Measurements from ENCODE around the gene SDK2.
"Not testable (repeated sequence)": the region's sequence is repeated elsewhere in the genome, so short reads cannot be mapped to it uniquely, and the experiment has no call there.

SDK2 gene

GRCh38 chr17:73472715-73473114 lies 171.5 kb downstream of the SDK2 start:
- not testable (repeated sequence) for DNase-seq

- no peak for DNase-seq
These were observed 172.3 kb downstream of the SDK2 start for GRCh38 chr17:73471924-73472323.

- DNase-seq = no peak
These were observed 173.9 kb downstream of the SDK2 start for GRCh38 chr17:73470316-73470826.

DNA sequence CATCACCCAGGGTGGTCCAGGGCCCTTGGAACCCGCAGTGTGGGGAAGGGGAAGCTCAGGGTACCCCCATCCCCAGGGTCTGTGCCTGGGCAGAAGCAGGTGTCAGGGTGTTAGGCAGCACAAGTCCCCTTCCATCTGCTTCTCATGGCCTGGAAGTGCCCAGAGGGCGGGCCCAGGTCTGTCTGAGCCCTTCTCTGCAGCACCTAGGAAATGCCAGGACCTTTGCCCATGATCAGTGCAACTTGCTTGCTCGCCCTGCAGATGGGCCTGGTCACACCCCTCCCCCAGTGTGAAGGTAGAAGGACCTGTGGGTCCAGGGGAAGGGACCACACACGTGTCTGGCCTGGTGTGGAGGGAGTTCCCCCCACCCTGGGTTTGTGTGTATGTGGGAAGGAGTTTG lies 174.9 kb downstream of the SDK2 start:
- no peak for DNase-seq

- DNase-seq = no peak
These were observed 176.0 kb downstream of the SDK2 start for GRCh38 chr17:73468221-73468620.

DNA sequence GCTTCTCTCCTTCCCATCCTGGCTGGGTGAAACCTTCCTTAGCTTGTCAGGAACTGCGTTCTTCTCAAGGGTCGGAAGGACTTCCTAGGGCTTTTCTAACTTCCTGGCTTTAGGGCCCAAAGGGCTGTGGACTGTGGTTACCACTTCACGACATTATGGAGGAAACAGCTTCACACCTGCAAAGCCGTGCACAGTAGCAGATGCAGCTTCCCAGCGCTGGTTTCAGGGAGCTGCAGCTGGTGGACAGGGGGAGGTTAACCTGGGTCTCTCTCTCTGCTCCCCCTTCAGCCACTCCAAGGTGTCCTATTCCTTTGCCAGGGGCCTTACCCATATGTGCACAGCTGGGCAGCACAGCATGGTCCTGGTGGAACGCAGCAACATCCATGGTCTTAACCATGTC lies 176.6 kb downstream of the SDK2 start:
- no peak for DNase-seq

GRCh38 chr17:73466704-73467433 lies 177.4 kb downstream of the SDK2 start:
- DNase-seq = no peak

DNA sequence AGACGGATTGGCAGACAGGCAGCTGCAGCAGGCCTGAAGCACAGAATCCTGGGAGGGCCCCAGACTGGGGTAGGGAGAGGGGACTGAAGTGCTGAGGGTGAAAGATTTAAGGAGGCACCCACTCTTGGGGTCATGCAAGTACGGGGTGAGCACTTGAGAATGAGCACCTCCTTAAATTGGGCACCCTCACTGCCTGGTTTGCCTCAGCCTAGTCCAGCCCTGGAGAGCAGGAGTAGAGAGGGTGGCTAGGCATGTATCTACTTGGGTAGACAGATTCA lies 178.4 kb downstream of the SDK2 start:
- DNase-seq = no peak

DNA sequence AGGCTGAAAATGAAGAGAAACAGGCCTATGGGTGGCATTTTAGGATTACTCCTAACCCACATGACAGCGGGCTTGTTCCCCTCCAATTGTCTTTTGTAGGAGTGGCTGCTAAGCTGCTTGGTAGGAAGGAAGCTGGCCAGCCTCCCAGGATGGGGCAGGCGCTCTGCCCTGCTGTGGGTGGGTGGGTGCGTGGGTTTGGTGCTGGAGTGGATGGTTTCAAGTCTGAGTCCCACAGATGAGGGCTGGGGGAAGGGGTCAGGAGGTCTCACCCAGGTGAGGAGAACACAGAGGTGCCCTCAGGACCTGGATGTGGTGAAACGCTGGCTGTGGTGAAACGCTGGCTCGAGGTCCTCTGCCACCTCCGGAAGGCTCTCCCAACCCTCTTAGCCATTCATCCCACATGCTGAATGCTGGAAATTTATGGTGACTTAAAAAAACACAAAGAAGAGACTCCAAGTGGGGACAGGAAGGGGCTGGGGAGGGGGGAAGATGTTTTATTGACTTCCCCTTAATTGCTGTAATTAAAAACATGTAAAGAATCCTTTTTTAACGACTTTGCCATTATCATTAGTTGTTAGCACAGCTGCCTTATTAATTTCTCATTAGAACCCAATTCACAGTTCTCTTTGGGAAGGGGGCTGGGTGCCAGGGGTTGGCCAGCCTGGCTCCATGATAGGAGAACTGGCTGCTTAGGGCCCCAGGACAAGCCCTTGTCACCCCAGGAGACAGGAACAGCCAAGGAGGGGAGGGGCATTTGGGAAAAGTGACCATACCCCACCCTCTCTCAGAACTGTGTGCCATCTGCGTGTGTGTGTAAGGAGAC lies 178.9 kb downstream of the SDK2 start:
- no peak for DNase-seq

DNA sequence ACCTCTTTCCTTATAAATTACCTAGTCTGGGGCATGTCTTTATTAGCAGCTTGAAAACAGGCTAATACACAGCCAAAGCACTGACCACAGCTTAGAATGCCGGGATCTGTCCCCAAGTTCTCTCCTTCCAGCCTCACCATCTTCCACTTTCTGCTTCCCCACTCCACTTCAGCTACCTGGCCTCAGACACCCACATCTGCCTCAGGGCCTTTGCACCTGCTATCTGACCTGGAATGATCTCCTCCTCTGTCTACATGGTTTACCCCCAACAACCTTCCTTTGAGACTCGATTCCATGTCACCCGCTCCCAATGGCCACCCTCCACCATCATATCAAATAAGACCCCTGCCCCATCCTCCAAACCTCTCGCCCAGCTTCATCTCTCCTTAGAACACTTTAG lies 179.8 kb downstream of the SDK2 start:
- no peak for DNase-seq

GRCh38 chr17:73463821-73464220 lies 180.4 kb downstream of the SDK2 start:
- no peak for DNase-seq

DNA sequence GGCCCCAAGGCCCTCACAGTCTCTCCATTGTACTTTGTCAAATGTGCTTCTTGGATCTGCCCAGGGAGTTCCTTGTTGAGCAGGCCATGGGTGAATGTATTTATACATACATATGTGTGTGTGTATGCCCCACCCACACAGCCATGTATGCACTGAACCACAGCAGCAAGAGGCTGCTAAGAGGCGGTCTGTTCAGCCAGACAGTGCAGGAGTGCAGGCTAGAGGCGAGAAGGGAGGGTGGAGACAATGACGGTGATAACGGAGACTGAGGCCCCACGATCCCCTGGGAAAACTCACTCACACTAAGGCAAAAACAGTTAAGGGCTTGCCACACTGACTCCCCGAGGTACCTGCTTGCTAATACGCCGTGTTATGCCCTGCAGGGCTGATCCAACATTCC lies 181.4 kb downstream of the SDK2 start:
- DNase-seq = no peak

DNA sequence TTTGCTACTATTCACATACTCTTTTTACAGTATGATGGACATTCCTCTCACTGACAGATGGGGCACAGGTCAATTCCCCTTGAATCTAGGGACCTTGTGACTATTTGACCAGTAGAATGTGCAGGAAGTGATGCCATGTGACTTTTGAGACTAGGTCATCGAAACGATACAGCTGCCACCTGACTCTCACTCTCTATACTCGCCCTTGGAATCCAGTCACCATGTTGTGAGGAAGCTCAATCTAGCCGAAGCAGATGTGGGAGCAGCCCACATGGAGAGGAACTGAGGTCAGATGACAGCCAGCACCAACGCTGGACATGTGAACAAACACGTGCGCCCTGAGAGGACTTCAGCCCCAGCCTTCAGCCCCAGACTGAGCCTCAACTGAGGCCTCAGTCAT lies 184.3 kb downstream of the SDK2 start:
- no peak for DNase-seq

DNA sequence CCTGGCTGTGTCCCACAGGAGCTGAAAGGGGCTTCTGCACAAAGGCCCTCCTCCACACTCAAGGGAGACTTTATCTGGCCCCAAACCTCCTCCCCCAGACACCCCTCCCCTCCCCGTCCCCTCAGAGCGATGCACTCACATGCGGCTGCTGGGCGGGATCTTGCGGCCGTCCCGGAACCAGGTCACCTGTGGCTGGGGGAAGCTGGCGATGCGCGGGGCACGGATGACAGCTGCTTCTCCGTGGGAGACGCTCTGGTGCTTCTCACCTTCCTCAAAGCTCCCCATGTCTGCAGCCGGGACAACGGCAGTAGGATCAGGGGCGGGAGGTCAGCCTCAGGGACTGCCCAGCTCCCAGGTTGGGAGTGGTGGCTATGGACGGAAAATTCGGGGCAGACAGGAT lies 188.5 kb downstream of the SDK2 start:
- no peak for DNase-seq

DNA sequence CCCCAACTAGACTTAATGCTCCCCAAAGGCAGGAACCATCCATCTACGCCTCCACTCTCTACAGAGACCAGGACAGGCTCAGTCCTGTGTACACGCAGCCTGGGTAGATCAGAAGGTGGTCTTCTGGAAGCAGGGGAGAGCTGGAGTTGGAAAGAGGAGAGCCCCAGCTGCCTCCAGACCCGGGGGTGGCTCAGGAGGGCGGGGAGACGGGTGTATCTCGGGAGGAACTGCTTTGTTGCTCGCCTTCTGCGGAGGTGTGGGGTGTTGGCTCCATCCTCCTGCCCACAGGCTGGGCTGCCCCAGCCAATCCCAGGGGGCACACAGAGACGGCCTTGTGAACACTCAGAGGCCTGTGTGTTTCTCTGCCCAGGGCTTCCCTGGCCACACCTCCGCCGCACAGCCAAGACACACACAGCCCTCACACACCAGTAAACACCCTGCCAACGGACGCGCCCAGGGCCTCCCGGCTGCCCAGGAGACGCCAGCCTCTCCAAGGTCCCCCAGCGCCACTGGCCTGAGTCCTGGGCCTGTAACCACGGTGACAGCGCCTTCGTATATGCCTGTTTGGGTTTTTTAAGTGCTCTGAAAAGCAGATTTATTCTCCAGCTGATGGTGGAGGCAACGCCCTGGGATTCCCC lies 189.1 kb downstream of the SDK2 start:
- no peak for DNase-seq

- not testable (repeated sequence) for DNase-seq
These were observed 190.8 kb downstream of the SDK2 start for GRCh38 chr17:73453494-73453893.

DNA sequence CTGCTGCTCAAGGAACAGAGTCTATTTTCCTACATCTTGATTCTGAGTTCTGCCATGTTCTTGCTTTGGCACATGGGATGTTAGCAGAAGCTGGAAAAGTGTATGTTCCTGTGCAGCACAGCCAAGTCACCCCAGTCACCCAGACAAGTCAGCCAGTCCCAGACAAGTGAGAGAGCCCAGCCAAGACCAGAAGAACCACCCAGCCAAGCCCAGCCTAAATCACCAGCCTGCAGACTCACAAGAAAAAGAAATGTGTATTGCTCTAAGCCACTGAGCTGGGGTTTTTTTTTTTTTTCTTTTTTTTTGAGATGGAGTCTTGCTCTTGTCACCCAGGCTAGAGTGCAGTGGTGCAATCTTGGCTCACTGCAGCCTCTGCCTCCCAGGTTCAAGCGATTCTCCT lies 191.2 kb downstream of the SDK2 start:
- DNase-seq = no peak

GRCh38 chr17:73452009-73452408 lies 192.2 kb downstream of the SDK2 start:
- no peak for DNase-seq

GRCh38 chr17:73447319-73447718 lies 196.9 kb downstream of the SDK2 start:
- no peak for DNase-seq

GRCh38 chr17:73446617-73447016 lies 197.6 kb downstream of the SDK2 start:
- DNase-seq = no peak

DNA sequence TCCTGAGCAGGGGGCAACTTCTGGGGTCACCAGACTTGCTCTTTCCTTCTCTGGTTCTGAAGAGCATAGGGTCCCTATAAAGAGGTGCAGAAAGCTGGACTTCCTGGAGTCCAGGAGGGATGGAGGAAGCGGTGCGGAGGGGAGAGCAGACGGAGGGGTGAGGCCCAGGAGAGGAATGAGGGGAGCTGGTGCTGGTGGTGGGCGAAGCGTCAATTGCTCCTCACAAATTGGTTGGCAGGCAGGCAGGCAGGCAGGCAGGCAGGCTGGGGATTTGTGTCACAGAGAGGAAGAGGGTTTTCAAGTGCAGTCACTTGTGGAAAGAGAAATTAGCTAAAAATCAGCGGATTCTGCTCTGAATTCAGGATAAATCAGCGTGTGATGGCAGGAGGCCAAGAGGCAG lies 198.8 kb downstream of the SDK2 start:
- DNase-seq = no peak

DNA sequence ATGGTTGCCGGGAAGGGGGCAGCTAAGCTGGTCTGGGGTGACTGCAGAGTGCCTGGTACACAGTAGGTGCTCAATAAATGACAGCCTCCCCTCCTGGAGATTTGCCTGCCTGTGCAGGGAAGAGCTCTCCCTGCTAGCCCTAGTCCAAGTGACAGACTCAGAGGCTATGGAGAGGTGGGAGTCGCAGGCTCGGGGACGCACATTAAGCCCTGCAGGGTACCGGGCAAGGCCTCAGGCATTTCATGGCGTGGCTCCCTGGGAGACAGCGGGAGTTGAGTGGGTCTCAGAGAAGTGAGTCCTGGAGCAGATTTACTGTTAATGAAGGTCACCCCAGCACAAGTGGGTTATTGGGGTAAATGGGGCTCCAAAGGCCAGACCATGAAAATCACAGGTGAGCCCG lies 200.2 kb downstream of the SDK2 start:
- DNase-seq = no peak

- no peak for DNase-seq
These were observed 204.6 kb downstream of the SDK2 start for GRCh38 chr17:73439597-73439996.

DNA sequence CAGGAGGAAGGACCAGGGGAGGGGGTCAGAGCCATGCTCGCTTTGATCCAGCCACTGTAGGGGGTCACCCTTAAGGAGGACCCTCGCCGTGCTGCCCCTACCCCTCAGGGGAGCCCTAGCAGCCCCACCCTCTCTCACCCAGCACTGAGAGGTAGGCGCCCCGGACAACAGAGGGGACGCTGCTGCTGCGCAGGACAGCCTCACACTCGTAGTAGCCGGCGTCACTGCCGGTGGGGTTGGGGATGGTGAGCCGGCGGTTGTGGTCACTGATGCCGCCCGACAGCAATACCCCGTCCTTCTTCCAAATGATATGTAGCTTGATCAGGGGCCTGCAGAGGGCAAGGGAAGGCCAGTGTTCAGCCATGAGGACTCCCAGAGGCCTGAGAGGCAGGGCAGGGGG lies 206.4 kb downstream of the SDK2 start:
- DNase-seq = no peak

All from NCI-H2029 treated with DMSO at 0.1 percent for 48 hours (cell line).